OCI-LY7 (cell line): ENCODE data around the gene AMPD3.

Experiments
- CTCF ChIP-seq: fragments of 200-600 bp; sonication (generic); conservative IDR thresholded peaks from 2 replicates; pipeline ENCODE4 v1.5.1; 2014; ENCODE audit warnings: mild to moderate bottlenecking, antibody characterized with exemption, low read length, moderate library complexity, mixed read lengths
- EZH2phosphoT487 ChIP-seq: fragments of 200-600 bp; sonication (generic); IDR thresholded peaks from 2 replicates; pipeline ENCODE4 v1.6.1; 2018; ENCODE audit warnings: low read depth, borderline replicate concordance, mild to moderate bottlenecking, mixed run types, antibody characterized with exemption, low read length, moderate library complexity, mixed read lengths

- TF ChIP-seq EZH2phosphoT487 (no peak), CTCF (no peak)
These were observed 44.2 kb upstream of the AMPD3 start for GRCh38 chr11:10410844-10411200.
